Thyroid gland (tissue), 4 donors: Measurements from ENCODE around the gene FXYD1.

Experiments
- POLR2A ChIP-seq, 2 donors: fragments of 450-650 bp; IDR thresholded peaks; one replicate each; pipeline ENCODE4 v1.6.1; 2017; ENCODE audit warnings: antibody characterized with exemption in 2 of 2, mild to moderate bottlenecking in 2 of 2, moderate library complexity in 1 of 2
- TF ChIP-seq, protein P1 (sequence below), 6 experiments: fragments of 200-600 bp in 3 of 6; fragments of 450-650 bp in 3 of 6; sonication (generic) in 3 of 6; IDR thresholded peaks; one replicate each; pipeline ENCODE4 v1.5.1; 2016 to 2019; ENCODE audit warnings: antibody characterized with exemption in 6 of 6, mild to moderate bottlenecking in 2 of 6, inconsistent platforms in 1 of 6, moderate library complexity in 1 of 6

DNA sequence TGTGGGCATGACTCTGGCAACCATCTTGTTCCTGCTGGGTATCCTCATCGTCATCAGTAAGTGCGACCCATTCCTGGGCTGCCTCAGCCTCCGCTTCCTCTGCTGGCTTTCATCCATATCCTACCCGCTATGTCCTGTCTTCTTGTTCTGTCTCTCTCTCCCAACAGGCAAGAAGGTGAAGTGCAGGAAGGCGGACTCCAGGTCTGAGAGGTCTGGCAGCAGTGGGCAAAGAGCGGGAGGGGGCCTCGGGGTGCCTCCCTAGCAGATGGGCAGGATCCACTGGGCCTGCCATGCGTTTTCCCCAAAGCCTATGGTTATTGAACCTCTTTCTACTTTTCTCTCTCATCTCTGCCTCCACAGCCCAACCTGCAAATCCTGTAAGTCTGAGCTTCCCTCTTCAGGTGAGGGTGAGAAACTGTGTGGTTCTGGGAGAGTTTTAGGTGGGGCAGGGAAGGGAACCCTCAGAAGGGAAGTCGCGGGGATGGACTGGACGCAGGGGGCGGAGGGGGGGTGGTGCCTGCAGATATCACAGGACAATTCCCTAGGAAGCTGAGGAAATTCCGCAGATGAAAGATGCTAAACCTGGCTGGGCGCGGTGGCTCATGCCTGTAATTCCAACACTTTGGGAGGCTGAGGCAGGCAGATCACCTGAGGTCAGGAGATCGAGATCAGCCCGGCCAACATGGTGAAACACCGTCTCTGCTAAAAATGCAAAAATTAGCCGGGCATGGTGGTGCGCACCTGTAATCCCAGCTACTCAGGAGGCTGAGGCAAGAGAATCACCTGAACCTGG is 12.8 kb downstream of the FXYD1 start:
- TF ChIP-seq POLR2A (IDR thresholded peaks at IDR 0.05) = no peak
- TF ChIP-seq, protein P1, sequence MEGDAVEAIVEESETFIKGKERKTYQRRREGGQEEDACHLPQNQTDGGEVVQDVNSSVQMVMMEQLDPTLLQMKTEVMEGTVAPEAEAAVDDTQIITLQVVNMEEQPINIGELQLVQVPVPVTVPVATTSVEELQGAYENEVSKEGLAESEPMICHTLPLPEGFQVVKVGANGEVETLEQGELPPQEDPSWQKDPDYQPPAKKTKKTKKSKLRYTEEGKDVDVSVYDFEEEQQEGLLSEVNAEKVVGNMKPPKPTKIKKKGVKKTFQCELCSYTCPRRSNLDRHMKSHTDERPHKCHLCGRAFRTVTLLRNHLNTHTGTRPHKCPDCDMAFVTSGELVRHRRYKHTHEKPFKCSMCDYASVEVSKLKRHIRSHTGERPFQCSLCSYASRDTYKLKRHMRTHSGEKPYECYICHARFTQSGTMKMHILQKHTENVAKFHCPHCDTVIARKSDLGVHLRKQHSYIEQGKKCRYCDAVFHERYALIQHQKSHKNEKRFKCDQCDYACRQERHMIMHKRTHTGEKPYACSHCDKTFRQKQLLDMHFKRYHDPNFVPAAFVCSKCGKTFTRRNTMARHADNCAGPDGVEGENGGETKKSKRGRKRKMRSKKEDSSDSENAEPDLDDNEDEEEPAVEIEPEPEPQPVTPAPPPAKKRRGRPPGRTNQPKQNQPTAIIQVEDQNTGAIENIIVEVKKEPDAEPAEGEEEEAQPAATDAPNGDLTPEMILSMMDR (IDR thresholded peaks at IDR 0.05) = no peak
